Measurements from ENCODE around the gene WIF1.

The WIF1 gene

GRCh38 chr12:65051218-65051617 is 69.9 kb downstream of the WIF1 start:
- H3K27ac ChIP-seq (ENCODE audit: low read depth in 2 of 2, low read length in 2 of 2), result no peak overlapping the region
- peaks cover 0 to 5% of the 10 kb centered on the region in 2 donors for H3K27me3 ChIP-seq (ENCODE audit: control insufficient read depth in 2 of 2, insufficient read depth in 2 of 2, low read length in 2 of 2)
- H3K4me3 ChIP-seq (ENCODE audit: low read length in 2 of 2), result no peak overlapping the region
- H3K4me1 ChIP-seq (ENCODE audit: control insufficient read depth in 2 of 2, insufficient read depth in 2 of 2, low read length in 2 of 2), result no peaks in the 10 kb centered on the region
- no peaks in the 10 kb centered on the region for H3K36me3 ChIP-seq (ENCODE audit: control insufficient read depth in 2 of 2, insufficient read depth in 2 of 2, low read length in 2 of 2)
- no peak overlapping the region for H3K9ac ChIP-seq (ENCODE audit: low read depth in 1 of 2, low read length in 2 of 2)
- H3K9me3 ChIP-seq (ENCODE audit: control insufficient read depth in 2 of 2, low read length in 2 of 2), result no peaks in the 10 kb centered on the region

- no peak overlapping the region for H3K9ac ChIP-seq (ENCODE audit: low read depth in 1 of 2, low read length in 2 of 2)
- H3K27me3 ChIP-seq (ENCODE audit: control insufficient read depth in 2 of 2, insufficient read depth in 2 of 2, low read length in 2 of 2), result no peaks in the 10 kb centered on the region
- H3K4me1 ChIP-seq (ENCODE audit: control insufficient read depth in 2 of 2, insufficient read depth in 2 of 2, low read length in 2 of 2), result no peaks in the 10 kb centered on the region
- no peak overlapping the region for H3K4me3 ChIP-seq (ENCODE audit: low read length in 2 of 2)
- no peak overlapping the region for H3K27ac ChIP-seq (ENCODE audit: low read depth in 2 of 2, low read length in 2 of 2)
- no peaks in the 10 kb centered on the region for H3K9me3 ChIP-seq (ENCODE audit: control insufficient read depth in 2 of 2, low read length in 2 of 2)
- H3K36me3 ChIP-seq (ENCODE audit: control insufficient read depth in 2 of 2, insufficient read depth in 2 of 2, low read length in 2 of 2), result no peaks in the 10 kb centered on the region
Measured at GRCh38 chr12:65045269-65045668, 75.8 kb downstream of the WIF1 start.

DNA sequence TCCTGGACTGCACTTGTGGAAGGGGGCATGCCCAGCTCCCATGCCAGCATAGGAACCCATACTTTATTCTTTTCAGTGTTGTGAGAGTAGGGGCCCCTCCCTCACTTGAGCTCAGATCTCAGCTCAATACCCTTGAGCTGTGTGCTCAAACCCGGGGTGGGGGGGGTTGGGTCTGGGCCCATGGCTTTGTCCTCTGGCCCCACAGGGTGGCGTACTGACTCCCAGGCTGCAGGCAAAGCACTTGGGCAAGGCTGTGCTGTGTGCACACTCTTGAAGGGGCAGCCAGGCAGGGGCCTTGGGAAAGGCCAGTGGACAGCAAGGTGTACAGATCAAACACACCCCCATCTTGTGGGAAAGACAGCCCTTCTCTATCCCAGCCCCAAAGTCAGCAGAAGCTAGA is 81.8 kb downstream of the WIF1 start:
- Histone ChIP-seq H3K27me3 (ENCODE audit: control insufficient read depth in 2 of 2, insufficient read depth in 2 of 2, low read length in 2 of 2) (no peaks in the 10 kb centered on the region), H3K4me1 (ENCODE audit: control insufficient read depth in 2 of 2, insufficient read depth in 2 of 2, low read length in 2 of 2) (no peaks in the 10 kb centered on the region), H3K4me3 (ENCODE audit: low read length in 2 of 2) (no peak overlapping the region), H3K36me3 (ENCODE audit: control insufficient read depth in 2 of 2, insufficient read depth in 2 of 2, low read length in 2 of 2) (no peaks in the 10 kb centered on the region), H3K9me3 (ENCODE audit: control insufficient read depth in 2 of 2, low read length in 2 of 2) (no peaks in the 10 kb centered on the region), H3K9ac (ENCODE audit: low read depth in 1 of 2, low read length in 2 of 2) (no peak overlapping the region), H3K27ac (ENCODE audit: low read depth in 2 of 2, low read length in 2 of 2) (no peak overlapping the region)

- H3K4me3 ChIP-seq (ENCODE audit: low read length in 2 of 2), result no peak overlapping the region
- no peak overlapping the region for H3K9ac ChIP-seq (ENCODE audit: low read depth in 1 of 2, low read length in 2 of 2)
- H3K4me1 ChIP-seq (ENCODE audit: control insufficient read depth in 2 of 2, insufficient read depth in 2 of 2, low read length in 2 of 2), result peaks cover 5 to 10% of the 10 kb centered on the region in 2 donors
- no peaks in the 10 kb centered on the region for H3K27me3 ChIP-seq (ENCODE audit: control insufficient read depth in 2 of 2, insufficient read depth in 2 of 2, low read length in 2 of 2)
- H3K36me3 ChIP-seq (ENCODE audit: control insufficient read depth in 2 of 2, insufficient read depth in 2 of 2, low read length in 2 of 2), result no peaks in the 10 kb centered on the region
- H3K27ac ChIP-seq (ENCODE audit: low read depth in 2 of 2, low read length in 2 of 2), result no peak overlapping the region
- H3K9me3 ChIP-seq (ENCODE audit: control insufficient read depth in 2 of 2, low read length in 2 of 2), result no peaks in the 10 kb centered on the region
Measured at GRCh38 chr12:65025136-65025535, 96.0 kb downstream of the WIF1 start.

DNA sequence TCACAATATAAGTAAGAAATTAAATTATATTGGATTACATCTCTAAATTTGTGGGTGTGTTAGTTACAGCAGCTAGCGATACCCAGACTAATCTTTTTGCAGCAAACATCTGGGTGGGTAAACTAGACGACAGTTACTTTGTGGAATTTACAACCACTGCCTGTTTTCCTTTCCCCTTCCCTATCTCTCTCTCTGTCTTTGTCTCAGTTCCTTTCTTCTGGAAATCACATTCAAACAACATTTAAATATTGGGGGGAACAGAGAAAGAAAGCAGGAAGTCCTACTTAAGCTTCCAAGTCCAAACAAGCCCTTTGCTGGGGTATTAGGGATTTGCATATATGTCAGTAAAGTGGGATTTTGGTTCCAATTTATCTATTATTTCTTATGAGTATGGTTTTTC is 97.6 kb downstream of the WIF1 start:
- no peak overlapping the region for H3K4me3 ChIP-seq (ENCODE audit: low read length in 2 of 2)
- peaks cover 5 to 10% of the 10 kb centered on the region in 2 donors for H3K4me1 ChIP-seq (ENCODE audit: control insufficient read depth in 2 of 2, insufficient read depth in 2 of 2, low read length in 2 of 2)
- no peaks in the 10 kb centered on the region for H3K27me3 ChIP-seq (ENCODE audit: control insufficient read depth in 2 of 2, insufficient read depth in 2 of 2, low read length in 2 of 2)
- no peak overlapping the region for H3K27ac ChIP-seq (ENCODE audit: low read depth in 2 of 2, low read length in 2 of 2)
- H3K9me3 ChIP-seq (ENCODE audit: control insufficient read depth in 2 of 2, low read length in 2 of 2), result no peaks in the 10 kb centered on the region
- H3K36me3 ChIP-seq (ENCODE audit: control insufficient read depth in 2 of 2, insufficient read depth in 2 of 2, low read length in 2 of 2), result no peaks in the 10 kb centered on the region
- no peak overlapping the region for H3K9ac ChIP-seq (ENCODE audit: low read depth in 1 of 2, low read length in 2 of 2)

GRCh38 chr12:65022960-65023359 is 98.1 kb downstream of the WIF1 start:
- Histone ChIP-seq H3K4me3 (ENCODE audit: low read length in 2 of 2) (peak overlapping the region in 1 of 2 donors; percentile 24), H3K27me3 (ENCODE audit: control insufficient read depth in 2 of 2, insufficient read depth in 2 of 2, low read length in 2 of 2) (no peaks in the 10 kb centered on the region), H3K27ac (ENCODE audit: low read depth in 2 of 2, low read length in 2 of 2) (peak overlapping the region in 1 of 2 donors; percentile 38), H3K4me1 (ENCODE audit: control insufficient read depth in 2 of 2, insufficient read depth in 2 of 2, low read length in 2 of 2) (peaks cover 5 to 10% of the 10 kb centered on the region in 2 donors), H3K9ac (ENCODE audit: low read depth in 1 of 2, low read length in 2 of 2) (no peak overlapping the region), H3K9me3 (ENCODE audit: control insufficient read depth in 2 of 2, low read length in 2 of 2) (no peaks in the 10 kb centered on the region), H3K36me3 (ENCODE audit: control insufficient read depth in 2 of 2, insufficient read depth in 2 of 2, low read length in 2 of 2) (no peaks in the 10 kb centered on the region)

- Histone ChIP-seq H3K36me3 (ENCODE audit: control insufficient read depth in 2 of 2, insufficient read depth in 2 of 2, low read length in 2 of 2) (no peaks in the 10 kb centered on the region), H3K27me3 (ENCODE audit: control insufficient read depth in 2 of 2, insufficient read depth in 2 of 2, low read length in 2 of 2) (no peaks in the 10 kb centered on the region), H3K27ac (ENCODE audit: low read depth in 2 of 2, low read length in 2 of 2) (peak overlapping the region; percentile 59 to 62), H3K9me3 (ENCODE audit: control insufficient read depth in 2 of 2, low read length in 2 of 2) (no peaks in the 10 kb centered on the region), H3K9ac (ENCODE audit: low read depth in 1 of 2, low read length in 2 of 2) (no peak overlapping the region), H3K4me1 (ENCODE audit: control insufficient read depth in 2 of 2, insufficient read depth in 2 of 2, low read length in 2 of 2) (peaks cover 5 to 10% of the 10 kb centered on the region in 2 donors), H3K4me3 (ENCODE audit: low read length in 2 of 2) (peak overlapping the region in 1 of 2 donors; percentile 24)
Measured at GRCh38 chr12:65022421-65022820, 98.7 kb downstream of the WIF1 start.

DNA sequence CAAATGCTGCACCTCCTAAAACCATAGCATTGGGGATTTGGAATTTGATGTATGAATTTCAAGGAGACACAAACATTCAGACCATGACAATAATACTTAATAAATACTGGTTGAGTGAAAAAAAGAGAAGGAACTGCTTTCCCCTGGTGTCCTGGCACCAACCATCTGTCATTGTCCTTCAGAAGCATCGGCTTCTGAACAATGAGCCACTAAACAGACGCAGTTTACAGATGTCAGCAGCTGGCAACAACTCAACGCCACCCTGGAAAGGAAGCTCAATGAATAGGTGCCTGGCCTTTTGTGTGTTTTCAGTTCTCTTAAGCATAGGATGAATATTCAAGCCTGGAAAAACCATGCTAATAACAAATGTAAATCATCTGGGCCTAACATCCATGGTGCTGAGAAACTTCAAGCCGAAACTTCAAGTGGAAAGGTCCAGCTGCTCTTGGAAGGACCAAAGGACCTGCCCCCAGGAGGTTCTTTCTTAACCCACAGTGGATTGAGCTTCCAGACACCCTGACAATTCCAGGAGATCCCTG is 101.3 kb downstream of the WIF1 start:
- H3K9ac ChIP-seq (ENCODE audit: low read depth in 1 of 2, low read length in 2 of 2), result no peak overlapping the region
- H3K27ac ChIP-seq (ENCODE audit: low read depth in 2 of 2, low read length in 2 of 2), result no peak overlapping the region
- H3K9me3 ChIP-seq (ENCODE audit: control insufficient read depth in 2 of 2, low read length in 2 of 2), result no peaks in the 10 kb centered on the region
- no peaks in the 10 kb centered on the region for H3K36me3 ChIP-seq (ENCODE audit: control insufficient read depth in 2 of 2, insufficient read depth in 2 of 2, low read length in 2 of 2)
- H3K4me1 ChIP-seq (ENCODE audit: control insufficient read depth in 2 of 2, insufficient read depth in 2 of 2, low read length in 2 of 2), result peaks cover 5 to 10% of the 10 kb centered on the region in 2 donors
- H3K4me3 ChIP-seq (ENCODE audit: low read length in 2 of 2), result no peak overlapping the region
- H3K27me3 ChIP-seq (ENCODE audit: control insufficient read depth in 2 of 2, insufficient read depth in 2 of 2, low read length in 2 of 2), result no peaks in the 10 kb centered on the region

DNA sequence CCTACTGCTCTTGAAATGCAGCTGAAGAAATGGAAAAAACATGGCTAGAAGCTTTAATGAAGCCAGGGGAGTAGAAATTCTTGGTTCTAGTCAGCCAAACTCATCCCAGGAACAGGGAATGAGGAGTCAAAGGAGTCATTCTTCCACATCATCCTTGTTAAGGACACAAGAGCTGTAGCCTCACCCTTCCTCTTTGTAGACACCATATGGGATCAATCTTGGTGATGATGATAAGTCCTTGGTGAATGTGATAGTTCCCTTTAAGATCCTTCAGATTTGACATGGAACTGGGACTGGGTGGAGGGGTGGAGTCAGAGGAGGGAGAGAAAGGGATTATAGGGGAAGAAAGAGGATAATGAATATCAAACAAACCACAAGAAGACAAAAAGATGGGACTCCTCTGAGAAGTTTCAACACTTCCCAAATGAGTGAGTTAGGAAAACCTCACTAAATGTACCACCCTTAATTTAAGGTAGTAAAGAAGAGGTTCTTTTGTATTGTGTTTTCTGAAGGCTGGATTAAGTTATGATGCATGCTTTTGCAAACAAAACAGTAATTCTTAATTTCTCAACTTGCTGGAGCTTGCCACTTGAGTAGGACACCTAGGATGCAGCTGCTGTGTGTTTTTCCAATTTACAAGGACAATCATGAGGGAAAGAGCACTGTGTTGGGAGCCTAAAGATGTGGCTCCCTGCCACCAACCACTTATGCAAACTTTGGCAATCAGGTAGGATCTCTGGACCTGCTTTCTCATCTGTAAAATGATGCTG is 104.0 kb downstream of the WIF1 start:
- Histone ChIP-seq H3K27ac (ENCODE audit: low read depth in 2 of 2, low read length in 2 of 2) (no peak overlapping the region), H3K36me3 (ENCODE audit: control insufficient read depth in 2 of 2, insufficient read depth in 2 of 2, low read length in 2 of 2) (no peaks in the 10 kb centered on the region), H3K9me3 (ENCODE audit: control insufficient read depth in 2 of 2, low read length in 2 of 2) (no peaks in the 10 kb centered on the region), H3K4me3 (ENCODE audit: low read length in 2 of 2) (no peak overlapping the region), H3K27me3 (ENCODE audit: control insufficient read depth in 2 of 2, insufficient read depth in 2 of 2, low read length in 2 of 2) (no peaks in the 10 kb centered on the region), H3K9ac (ENCODE audit: low read depth in 1 of 2, low read length in 2 of 2) (no peak overlapping the region), H3K4me1 (ENCODE audit: control insufficient read depth in 2 of 2, insufficient read depth in 2 of 2, low read length in 2 of 2) (peaks cover 3% of the 10 kb centered on the region in 2 donors)

GRCh38 chr12:65015850-65016249 is 105.3 kb downstream of the WIF1 start:
- no peaks in the 10 kb centered on the region for H3K4me1 ChIP-seq (ENCODE audit: control insufficient read depth in 2 of 2, insufficient read depth in 2 of 2, low read length in 2 of 2)
- H3K9me3 ChIP-seq (ENCODE audit: control insufficient read depth in 2 of 2, low read length in 2 of 2), result no peaks in the 10 kb centered on the region
- H3K9ac ChIP-seq (ENCODE audit: low read depth in 1 of 2, low read length in 2 of 2), result no peak overlapping the region
- H3K27me3 ChIP-seq (ENCODE audit: control insufficient read depth in 2 of 2, insufficient read depth in 2 of 2, low read length in 2 of 2), result no peaks in the 10 kb centered on the region
- no peaks in the 10 kb centered on the region for H3K36me3 ChIP-seq (ENCODE audit: control insufficient read depth in 2 of 2, insufficient read depth in 2 of 2, low read length in 2 of 2)
- no peak overlapping the region for H3K4me3 ChIP-seq (ENCODE audit: low read length in 2 of 2)
- H3K27ac ChIP-seq (ENCODE audit: low read depth in 2 of 2, low read length in 2 of 2), result no peak overlapping the region

Measured in mucosa of rectum (tissue), 2 donors.